ENCODE results near the gene NAV3.

GRCh38 chr12:77837876-77838291 is 7.2 kb downstream of the NAV3 start:
- no peak for TF ChIP-seq CTCF (IDR thresholded peaks at IDR 0.05; ENCODE audit: poor library complexity, severe bottlenecking)
- TF ChIP-seq RAD21 (conservative IDR thresholded peaks at IDR 0.05), result no peak
- TF ChIP-seq EP300 (conservative IDR thresholded peaks at IDR 0.05; ENCODE audit: poor library complexity, severe bottlenecking), result no peak
- TF ChIP-seq REST (IDR thresholded peaks at IDR 0.05; ENCODE audit: borderline replicate concordance), result no peak
- no peak for TF ChIP-seq TAF1 (IDR thresholded peaks at IDR 0.05; ENCODE audit: low read depth)

Measured in neural cell (in vitro differentiated cells).